Colonic mucosa (tissue), 4 donors: Measurements from ENCODE around the gene ZNF789. TPM values are rescaled to one million over a fixed set of nuclear protein-coding genes. Genes with fewer than 3 reads are reported as not detected.

ENCODE experiments used
- DNase-seq: peaks from one replicate; pipeline ENCODE4 v3.0.0-alpha.2; 2020
- H3K27ac ChIP-seq: fragments of 200-600 bp; one replicate; pipeline ENCODE4 v1.8.0; 2021
- H3K27me3 ChIP-seq: fragments of 200-600 bp; one replicate; pipeline ENCODE4 v1.8.0; 2021
- H3K36me3 ChIP-seq: fragments of 200-600 bp; one replicate; pipeline ENCODE4 v1.8.0; 2021
- H3K4me1 ChIP-seq: fragments of 200-600 bp; one replicate; pipeline ENCODE4 v1.8.0; 2021; ENCODE audit warnings: mild to moderate bottlenecking
- H3K4me3 ChIP-seq: fragments of 200-600 bp; one replicate; pipeline ENCODE4 v1.8.0; 2021
- H3K9ac ChIP-seq, 2 donors: one replicate each; pipeline ENCODE4 v1.7.0; 2013; ENCODE audit warnings: control low read depth in 2 of 2, low read depth in 2 of 2, low read length in 2 of 2
- H3K9me3 ChIP-seq: fragments of 200-600 bp; one replicate; pipeline ENCODE4 v1.8.0; 2021
- intact Hi-C: fragments of 100-400 bp; cut with DNase I; formaldehyde crosslinking; loops from one replicate; pipeline ENCODE4 v1.14.1; 2022
- total RNA-seq, 2 donors: library from RNA; stranded (reverse); fragmentation: NEBNext Ultra II Directional in 1 of 2; extraction: Animal tissue kit (Norgen Biotek cat#: 25700) in 1 of 2; gene quantifications; one replicate each; pipeline ENCODE4 v1.2.1, GENCODE V29; 2021
- TF ChIP-seq, protein P1 (sequence below): fragments of 200-600 bp; IDR thresholded peaks from one replicate; pipeline ENCODE4 v1.8.0; 2022; ENCODE audit warnings: antibody characterized with exemption, mild to moderate bottlenecking
- donor health status: healthy.
- donor health status: DM: no; HTN: no; CAD: no.
- donor health status: DM: no; HTN: no; CAD: no.

Gene ZNF789
- total RNA-seq, 2 donors from 2014 or later: 9.0 to 23.0 TPM

DNA sequence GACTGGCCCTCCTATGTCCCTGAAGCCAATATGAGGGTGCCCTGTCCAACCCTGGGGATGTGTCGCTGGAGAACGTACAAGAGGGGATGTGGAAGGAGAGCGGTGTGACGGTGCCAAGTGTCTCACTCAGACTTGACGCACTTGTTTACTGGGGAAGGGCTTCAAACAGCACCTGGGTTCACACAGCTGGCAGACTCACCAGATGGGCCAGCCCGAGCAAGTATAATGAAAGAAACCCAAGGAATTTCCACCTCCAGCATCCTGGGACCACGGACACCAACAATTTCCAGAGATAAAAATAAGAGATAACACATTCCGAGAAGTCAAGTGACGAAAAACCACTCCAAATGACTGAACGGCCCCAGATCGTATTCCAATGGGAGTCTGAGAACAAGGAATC, 12.0 kb upstream of the ZNF789 start:
- intact Hi-C loops: no loop called here
- TF ChIP-seq, protein P1, sequence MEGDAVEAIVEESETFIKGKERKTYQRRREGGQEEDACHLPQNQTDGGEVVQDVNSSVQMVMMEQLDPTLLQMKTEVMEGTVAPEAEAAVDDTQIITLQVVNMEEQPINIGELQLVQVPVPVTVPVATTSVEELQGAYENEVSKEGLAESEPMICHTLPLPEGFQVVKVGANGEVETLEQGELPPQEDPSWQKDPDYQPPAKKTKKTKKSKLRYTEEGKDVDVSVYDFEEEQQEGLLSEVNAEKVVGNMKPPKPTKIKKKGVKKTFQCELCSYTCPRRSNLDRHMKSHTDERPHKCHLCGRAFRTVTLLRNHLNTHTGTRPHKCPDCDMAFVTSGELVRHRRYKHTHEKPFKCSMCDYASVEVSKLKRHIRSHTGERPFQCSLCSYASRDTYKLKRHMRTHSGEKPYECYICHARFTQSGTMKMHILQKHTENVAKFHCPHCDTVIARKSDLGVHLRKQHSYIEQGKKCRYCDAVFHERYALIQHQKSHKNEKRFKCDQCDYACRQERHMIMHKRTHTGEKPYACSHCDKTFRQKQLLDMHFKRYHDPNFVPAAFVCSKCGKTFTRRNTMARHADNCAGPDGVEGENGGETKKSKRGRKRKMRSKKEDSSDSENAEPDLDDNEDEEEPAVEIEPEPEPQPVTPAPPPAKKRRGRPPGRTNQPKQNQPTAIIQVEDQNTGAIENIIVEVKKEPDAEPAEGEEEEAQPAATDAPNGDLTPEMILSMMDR: no peak
- Histone ChIP-seq H3K27ac (no peak overlapping the region), H3K4me1 (peaks cover 13% of the 10 kb centered on the region), H3K27me3 (no peaks in the 10 kb centered on the region), H3K4me3 (no peak overlapping the region), H3K9me3 (no peaks in the 10 kb centered on the region), H3K9ac (no peak overlapping the region), H3K36me3 (peaks cover 5% of the 10 kb centered on the region)
- no peak for DNase-seq

DNA sequence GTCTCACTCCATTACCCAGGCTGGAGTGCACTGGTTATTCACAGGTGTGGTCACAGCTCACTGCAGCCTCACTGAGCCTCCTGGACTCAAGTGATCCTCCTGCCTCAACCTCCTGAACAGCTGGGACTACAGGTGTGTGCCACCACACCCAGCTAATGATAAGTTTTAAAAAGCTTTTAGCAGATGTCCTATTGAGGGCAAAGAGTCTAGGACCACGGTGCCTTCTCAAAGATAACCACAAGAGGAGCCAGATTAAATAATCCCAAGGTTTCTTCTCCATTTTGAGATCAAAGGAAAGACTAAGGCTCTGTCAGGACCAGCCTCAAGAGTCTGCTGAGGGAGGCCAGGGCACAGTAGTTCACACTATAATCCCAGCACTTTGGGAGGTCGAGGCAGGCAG, 11.5 kb upstream of the ZNF789 start:
- H3K36me3 ChIP-seq: peaks cover 5% of the 10 kb centered on the region

DNA sequence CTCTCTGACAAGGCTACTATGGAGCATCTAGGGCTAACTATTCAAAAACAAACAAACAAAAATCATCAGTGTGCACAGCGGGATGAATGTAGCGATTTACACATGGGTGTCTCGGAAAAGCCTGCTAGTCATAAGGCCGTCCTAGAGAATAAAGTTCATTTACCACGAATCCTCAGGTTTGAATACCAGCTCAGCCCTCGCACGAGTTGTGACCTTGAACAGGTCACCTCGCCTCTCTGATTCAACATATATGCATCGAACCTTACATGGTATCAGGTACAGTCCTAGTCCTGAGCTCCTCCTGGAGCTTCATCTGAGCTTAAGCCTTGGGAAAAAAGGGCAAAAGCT, 7.3 kb upstream of the ZNF789 start:
- Histone ChIP-seq H3K4me3 (peak overlapping the region; percentile 73), H3K27me3 (no peaks in the 10 kb centered on the region), H3K4me1 (peaks cover 13% of the 10 kb centered on the region), H3K27ac (peak overlapping the region; percentile 83), H3K9me3 (no peaks in the 10 kb centered on the region), H3K36me3 (no peaks in the 10 kb centered on the region), H3K9ac (peak overlapping the region; percentile 95 to 98)
- TF ChIP-seq, protein P1: no peak
- intact Hi-C loops: no loop called here
- no peak for DNase-seq

More for the DNA sequence above, 11.5 kb upstream of the ZNF789 start:
- H3K9ac ChIP-seq: no peak overlapping the region
- intact Hi-C loops: no loop called here
- H3K27ac ChIP-seq: no peak overlapping the region
- H3K4me3 ChIP-seq: no peak overlapping the region
- H3K9me3 ChIP-seq: no peaks in the 10 kb centered on the region
- peaks cover 13% of the 10 kb centered on the region for H3K4me1 ChIP-seq
- DNase-seq: no peak
- TF ChIP-seq, protein P1: no peak
- no peaks in the 10 kb centered on the region for H3K27me3 ChIP-seq

DNA sequence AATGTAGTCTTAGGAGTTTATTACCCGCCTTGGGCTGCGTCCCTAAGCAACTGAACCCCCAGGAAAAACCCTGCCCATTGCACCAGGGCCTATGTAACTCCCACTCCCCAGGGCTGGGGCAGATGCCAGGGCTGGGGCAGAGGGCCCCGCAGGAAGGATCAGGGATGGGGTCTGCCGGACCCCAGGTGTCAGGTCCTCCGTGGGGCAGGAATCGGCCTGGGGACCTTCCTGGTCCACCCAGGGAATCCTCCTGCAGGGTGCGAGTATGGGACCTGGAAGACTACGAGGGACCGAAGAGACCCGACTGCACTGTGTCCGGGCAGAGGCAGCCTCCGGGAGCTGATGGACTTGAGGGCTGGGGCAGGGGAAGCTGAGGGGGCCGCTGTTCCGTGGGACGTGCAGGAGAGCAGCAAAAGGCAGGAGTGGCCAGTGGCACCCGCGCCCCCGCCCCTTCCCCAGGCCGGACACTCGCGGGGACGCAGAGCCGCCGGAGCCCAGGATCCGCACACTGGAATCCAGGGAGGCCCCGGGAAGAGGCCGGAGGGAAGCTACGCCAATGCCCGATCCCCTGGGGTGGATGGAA, 4.3 kb upstream of the ZNF789 start:
- TF ChIP-seq, protein P1: no peak
- H3K27ac ChIP-seq: no peak overlapping the region
- no peak overlapping the region for H3K4me3 ChIP-seq
- no peak for DNase-seq
- intact Hi-C loops: no loop called here
- H3K9ac ChIP-seq: no peak overlapping the region
- peaks cover 13% of the 10 kb centered on the region for H3K4me1 ChIP-seq
- no peaks in the 10 kb centered on the region for H3K27me3 ChIP-seq
- H3K36me3 ChIP-seq: no peaks in the 10 kb centered on the region
- no peaks in the 10 kb centered on the region for H3K9me3 ChIP-seq

DNA sequence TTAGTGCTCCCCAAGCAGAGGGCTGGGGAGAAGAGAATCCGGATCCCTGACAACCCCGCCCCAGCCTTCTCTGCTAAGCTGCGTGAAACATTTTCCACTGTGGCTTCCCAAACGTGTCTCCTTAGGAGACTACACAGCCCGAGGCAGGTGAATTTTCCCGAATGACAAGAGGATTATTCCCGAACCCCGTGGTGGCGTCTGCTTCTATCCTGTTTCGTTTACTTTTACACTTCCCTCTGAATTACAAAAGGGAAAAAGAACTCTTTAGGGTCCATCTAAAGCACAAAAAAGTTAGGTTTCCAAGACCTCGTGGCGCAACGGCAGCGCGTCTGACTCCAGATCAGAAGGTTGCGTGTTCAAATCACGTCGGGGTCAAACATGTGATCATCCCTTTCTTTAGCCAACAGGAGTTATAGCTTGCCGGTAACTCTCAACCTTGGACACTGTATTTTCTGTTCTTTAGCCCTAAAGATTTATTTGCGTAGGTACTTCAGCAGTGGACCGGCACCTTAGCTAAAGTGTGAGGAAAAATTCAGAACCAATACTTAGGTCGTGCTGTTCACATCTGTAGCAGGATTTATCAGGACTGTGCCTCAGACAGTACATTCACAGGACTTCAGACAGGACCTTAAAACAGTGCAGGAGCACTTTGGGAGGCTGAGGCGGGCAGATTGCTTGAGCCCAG, 3.2 kb upstream of the ZNF789 start:
- peaks cover 9% of the 10 kb centered on the region for H3K4me1 ChIP-seq
- no peak overlapping the region for H3K4me3 ChIP-seq
- DNase-seq: no peak
- no peak overlapping the region for H3K27ac ChIP-seq
- H3K9ac ChIP-seq: no peak overlapping the region
- TF ChIP-seq, protein P1: no peak
- intact Hi-C loops: no loop called here
- H3K36me3 ChIP-seq: no peaks in the 10 kb centered on the region
- no peaks in the 10 kb centered on the region for H3K27me3 ChIP-seq
- H3K9me3 ChIP-seq: no peaks in the 10 kb centered on the region
